GM21619 (cell line): ENCODE measurements around the gene QRFP.

ENCODE experiments used
- ATAC-seq: cut with Tn5 transposase; IDR thresholded peaks from one replicate; pipeline ENCODE4 v1.9.1; 2021; ENCODE audit not compliant: unreplicated experiment

QRFP gene, protein sequence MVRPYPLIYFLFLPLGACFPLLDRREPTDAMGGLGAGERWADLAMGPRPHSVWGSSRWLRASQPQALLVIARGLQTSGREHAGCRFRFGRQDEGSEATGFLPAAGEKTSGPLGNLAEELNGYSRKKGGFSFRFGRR

DNA sequence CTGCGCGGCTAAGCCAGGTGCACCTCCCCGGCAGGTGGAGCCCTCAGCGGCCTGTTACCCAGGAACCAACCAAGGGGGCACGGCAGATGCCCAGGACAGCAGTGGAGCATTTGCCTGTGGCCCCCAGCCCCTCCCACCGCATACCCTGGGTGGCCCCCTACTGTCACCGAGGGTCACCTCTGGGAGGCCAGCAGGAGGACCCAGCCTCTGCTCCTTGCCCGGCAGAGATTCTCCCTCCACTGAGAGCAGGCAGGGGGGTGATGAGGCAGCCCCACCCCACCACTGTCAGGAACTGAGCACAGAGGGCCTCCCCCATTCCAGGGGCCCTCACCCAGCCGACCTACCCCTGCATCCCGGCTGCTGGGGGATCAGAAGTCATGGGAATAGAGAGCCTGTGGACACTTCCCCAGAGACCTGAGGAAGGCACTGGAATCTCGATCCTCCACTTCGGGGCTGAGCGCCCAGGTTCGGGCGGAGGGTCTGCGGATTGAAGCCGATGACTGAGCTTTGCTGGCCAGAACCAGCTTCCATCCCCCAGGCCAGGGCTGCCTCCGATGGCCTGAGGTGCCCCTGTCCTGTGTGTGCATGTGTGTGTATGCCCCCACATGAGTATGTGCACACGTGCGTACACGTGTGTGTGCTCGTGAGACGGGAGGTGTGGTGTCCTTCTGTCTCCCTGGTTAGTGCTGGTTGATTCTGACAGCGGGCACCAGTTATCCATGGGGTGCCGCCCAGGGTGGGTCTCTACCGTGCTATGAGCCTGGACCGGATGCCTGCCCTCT, at the start of gene QRFP:
Gene QRFP, minus strand, starts transcription at position 580 of the 782 bp plus-strand sequence. CDS start 2,974 bp downstream, outside the sequence.
- no peak for ATAC-seq

DNA sequence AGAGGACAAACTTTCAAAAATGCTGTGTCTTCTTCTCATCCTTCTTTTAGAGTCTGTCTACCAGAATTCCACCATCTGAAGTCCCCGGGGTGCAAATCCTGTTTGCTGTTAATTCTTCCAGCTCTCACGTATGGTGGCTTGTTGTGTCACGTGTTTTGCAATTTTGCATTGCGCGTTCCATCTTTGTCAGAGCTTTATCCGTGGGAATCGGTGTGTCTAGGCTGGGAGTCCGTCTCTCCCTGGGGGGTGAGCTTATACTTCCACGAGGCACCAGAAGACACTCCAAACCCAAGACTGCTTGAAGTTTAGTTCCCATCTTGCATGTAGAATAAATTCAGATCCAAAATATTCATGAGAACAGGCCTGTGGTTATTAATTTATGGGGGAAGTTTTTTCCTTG, 48.6 kb upstream of the QRFP start:
- ATAC-seq, result no peak

DNA sequence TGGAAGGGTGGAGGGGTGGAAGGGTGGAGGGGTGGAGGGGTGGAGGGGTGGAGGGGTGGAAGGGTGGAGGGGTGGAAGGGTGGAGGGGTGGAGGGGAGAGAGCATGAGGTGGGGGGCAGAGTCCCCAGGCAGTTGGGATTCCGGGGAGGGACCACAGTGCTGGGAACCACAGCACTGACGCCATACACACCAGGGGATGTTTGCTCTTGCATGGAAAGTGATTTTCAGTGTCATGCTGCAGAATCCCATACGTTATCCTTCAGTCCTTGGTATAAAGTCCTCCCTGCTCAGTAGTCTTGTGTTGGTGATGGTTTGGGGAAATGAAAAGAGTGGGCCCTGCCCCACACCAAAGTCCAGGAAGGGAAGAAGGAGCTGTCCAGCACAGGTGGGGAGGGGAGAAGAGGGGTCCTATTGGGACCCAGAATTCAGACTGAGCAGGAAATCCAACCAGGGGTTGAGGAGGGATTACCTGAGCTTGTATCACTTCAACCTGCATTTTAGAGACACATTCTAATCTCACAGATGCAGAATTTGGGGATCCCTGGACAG, 48.0 kb upstream of the QRFP start:
- ATAC-seq, result no peak

DNA sequence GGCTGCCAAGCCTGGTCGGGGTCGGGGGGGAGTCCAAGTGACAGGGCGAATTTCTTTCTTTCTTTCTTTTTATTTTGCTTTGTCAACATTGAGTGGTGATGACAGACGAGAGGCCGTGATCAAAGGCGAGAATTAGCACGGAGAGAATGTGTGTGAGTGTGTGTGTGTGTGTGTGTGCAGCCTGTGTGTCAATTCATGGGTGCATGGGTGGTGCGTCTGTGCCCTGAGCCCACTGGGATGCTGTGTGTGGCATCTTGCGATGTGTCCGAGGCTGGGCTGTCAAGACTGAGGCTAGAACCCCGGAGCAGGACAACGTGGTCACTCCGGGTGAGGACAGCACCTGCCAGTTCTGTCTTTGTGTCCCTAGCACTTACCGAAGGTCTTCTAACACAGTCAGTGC, 47.2 kb upstream of the QRFP start:
- no peak for ATAC-seq

DNA sequence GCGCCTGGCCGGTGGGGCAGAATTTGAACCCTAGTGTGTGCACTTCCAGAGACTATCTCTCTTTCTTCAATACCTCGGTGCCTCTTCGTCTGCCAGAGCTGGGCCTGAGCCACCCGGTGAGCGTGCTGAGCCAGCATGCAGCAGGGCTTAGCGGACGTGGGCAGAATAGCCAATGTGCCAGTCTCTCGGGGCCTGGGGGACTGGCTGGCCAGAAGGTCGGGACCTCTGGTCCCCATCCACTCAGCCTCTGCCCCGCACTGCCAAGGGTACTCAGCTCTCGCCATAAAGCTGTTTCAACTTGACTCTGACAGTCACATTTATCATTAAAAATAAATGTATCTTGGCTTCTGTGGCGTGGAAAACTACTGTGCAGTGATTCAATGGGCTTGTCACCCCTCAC, 46.6 kb upstream of the QRFP start:
- ATAC-seq, result no peak

DNA sequence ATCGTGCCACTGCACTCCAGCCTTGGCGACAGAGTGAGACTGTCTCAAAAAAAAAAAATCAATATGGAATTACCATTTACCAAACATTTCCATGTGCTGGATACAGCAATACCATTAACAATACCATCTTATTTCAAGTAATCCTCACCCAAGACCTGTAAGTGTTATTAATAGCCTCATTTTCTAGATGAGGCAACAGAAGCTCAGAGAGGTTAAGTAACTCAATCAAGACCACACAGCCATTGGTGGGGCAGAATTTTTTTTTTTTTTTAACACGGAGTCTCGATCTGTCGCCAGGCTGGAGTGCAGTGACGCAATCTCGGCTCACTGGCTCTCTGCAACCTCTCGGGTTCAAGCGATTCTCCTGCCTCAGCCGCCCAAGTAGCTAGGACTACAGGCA, 46.1 kb upstream of the QRFP start:
- no peak for ATAC-seq

DNA sequence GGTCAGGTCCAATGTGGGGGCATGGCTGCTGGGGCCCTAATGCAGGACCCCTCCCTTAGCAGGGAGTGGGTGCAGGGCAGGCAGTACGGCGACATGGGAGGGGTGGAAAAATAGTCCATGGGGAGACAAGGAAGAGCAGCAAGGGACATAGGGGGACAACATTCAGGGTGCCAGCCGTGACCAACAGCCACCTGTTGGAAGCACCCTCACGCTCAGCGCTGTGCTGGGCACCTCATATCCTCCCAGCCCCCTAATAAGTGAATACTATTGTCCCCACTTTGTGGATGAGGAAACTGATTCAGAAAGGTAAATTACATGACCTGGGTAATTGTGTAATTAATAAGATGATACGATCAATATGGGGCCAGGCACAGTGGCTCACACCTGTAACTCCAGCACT, 45.5 kb upstream of the QRFP start:
- ATAC-seq, result no peak

DNA sequence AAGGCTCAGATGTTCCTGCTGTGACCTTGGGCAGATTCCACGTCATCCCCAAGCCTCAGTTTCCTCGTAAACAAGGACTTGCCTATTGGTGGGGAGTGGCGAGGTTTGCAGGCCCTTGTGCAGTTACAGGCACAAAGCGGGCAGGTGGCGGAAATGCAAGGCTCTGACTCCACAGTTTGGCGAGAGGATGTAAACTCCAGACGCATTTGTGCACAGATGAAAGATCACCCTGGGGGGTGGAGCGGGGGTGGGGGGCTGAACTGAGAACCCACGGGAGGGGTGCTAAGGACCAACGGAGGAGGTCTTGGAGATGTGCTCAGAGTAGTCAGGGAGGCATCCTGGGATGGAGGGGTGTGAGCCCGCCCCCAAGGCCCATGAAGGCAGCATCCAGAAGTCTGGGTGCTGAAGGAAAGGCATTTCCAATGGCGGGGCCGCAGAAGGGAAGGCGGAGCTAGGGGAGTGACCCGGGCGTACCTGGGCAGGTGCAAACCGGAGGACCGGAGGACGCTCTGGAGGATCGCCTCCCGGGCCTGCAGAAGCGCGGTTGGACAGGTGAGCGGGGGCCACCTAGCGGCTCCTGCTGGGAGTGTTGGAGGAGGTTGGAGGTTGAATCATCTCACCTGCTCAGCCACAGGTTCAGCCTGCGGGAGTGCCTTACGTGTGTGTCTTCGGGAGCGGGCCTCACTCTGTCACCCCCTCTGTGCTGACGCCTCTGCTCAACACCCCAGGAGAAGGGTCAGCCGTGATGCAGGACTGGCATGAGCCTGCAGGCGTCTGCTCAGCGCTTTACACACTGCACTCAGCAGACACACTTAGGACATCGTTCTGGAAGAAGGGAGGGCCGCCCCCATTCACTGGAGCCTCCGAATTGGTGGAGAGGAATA, 44.3 kb upstream of the QRFP start:
- no peak for ATAC-seq

DNA sequence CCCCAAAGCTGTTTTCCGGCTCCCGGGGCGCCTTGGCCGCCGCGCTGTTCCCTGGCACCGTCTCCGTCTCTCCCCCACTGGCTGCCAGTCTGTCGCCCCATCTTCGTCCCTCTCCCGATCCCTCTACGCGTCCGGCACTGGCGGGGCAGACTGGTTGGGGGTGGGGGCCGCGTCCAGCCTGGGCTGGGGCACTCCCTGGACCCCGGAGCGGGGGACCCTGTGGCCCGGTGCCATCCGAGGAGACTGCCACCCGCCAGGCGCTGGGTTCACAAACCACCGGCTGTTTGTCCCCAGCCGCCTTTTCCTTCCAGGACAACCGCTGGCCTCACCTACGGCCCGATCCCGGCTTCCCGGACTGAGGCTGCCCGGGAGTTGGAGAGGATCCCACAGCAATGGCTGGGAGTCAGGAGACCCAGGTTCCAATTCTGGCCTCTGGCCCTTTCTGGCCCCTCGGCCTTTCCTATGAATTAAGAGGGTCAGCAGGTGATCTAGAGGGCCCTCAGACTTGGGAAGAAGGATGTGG, 43.5 kb upstream of the QRFP start:
- no peak for ATAC-seq

DNA sequence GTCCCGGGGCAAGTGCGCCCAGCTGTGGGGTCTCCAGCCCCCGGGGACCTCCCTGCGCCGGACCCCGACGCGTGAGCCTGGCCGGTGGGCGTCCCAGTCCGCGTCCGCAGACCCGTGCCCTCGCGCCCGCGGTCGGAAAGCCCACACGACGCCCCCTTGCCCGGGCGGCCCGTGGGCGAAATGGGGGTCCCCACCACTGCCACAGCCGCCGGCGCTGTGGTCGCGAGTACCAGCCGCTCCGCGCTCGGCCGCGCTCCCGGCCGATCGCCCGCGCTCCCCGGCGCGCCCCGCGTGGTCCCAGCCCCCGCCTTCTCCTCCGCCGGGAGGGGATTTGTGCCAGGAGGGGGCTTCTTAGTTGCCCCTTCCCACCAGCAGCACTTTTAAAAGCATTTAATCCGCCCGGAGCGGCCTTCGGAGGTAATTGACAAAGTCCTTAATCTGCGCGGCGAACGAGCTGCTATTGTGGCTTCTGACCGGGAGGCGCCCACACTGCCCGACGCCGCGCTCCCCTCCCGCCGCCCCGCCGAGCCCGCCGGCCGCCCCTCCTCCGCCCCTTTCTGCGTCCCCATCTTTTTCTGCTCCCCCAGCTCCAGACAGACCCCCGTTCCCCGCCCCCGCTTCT, 42.9 kb upstream of the QRFP start:
- no peak for ATAC-seq

DNA sequence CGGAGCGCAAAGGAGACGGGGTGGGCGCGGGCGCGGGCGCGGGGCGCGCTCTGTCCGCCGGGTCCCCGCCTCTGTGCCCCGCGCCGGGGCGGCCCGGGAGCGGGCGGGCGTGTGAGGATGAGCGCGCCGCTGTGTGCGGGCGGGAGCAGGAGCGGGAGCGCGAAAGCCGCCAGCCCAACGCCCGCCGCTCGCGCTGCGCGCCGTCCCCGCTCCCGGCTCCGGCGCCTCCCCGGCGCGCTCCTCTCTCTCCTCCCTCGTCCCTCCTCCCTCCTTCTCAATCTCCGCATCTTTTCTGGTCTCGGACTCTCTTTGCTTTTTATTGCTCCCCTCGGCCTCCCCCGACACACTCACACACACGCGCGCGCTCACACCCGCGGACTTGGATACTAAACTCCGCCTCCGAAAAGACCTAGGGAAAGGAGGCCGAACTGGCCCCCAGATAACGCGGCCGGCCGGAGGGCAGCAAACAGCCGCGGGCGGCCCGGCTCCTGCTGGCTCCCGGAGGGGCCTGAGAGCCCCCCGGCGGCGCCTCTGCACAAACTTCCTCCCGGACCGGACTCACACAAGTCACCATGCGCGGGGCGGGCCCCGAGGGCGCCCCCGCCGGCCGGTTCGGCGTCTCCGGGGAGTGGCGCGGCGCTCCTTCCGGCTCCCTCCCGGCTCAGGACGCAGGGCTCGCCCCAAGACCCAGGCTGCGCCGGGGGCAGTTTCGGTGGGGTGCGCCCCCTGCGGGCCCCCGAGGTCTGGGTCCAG, 42.2 kb upstream of the QRFP start, which contains the start of gene FIBCD1:
Gene FIBCD1, minus strand, starts transcription at position 596 of the 753 bp plus-strand sequence. CDS start 640 bp downstream, outside the sequence.
- ATAC-seq, result no peak

DNA sequence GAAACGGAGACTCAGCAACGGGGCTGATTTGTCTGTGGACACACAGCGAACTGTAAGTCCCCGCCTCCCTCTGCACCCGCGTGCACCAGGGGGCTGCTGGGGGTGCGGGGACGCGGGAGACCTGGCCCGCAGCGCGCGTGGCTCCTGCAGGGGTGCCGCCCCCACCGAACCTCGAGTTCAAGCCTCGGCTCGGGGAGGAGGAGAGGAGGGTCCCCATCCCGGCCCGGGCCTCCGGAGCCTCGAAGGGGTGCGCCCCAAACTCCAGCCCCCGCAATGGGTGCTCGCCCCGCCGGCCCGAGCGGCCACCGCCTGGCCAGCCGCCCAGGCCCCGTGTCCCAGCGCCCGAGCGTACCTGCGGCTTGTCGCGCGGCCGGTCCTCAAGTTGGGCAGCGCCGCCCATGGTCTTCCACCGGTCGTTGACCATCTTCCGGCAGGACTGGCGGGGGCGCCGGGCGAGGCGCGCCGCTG, 41.6 kb upstream of the QRFP start:
- no peak for ATAC-seq

DNA sequence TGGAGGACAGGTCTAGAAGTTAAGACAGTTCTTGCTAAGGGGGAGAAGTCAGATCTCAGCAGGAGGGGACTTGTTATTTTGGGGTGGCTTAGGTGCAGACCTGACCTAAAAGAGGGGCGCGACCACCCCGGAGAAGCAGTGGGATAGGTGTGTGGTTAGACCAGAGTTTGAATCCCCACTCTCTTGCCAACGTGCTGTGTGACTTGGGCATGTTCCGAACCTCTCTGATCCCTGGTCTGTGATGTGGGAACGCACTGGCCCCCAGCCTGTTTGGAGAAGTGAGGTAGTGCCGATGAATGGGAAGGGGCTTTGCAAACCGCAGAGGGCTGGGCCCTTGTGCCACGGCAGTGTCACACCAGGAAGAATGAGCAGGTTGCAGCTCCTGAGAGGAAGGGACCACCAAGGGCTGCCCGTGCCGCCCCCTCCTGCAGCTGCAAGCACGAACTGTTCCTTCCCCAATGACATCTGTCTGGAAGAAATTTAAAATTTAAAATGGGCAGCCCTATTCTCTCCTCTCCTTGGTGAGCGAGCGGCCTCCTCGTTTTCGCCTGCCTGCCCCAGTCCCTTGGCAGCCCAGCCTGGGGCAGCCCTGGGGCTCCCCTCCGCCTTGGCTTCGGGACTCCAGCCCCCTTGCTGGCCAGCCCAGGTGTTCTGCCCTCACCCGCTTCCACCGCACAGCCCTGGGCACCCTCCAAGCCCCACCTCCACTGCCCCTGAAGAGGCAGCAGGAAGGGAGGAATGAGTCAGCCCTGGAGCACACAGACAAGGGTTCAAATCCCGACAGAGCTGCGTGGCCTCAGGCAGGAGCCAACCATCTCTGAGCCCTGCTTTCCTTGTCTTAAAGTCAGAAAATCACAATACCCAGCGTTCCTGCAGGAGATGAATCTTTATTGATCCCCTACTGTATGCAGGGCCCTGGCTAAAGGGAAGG, 40.8 kb upstream of the QRFP start:
- ATAC-seq, result no peak

DNA sequence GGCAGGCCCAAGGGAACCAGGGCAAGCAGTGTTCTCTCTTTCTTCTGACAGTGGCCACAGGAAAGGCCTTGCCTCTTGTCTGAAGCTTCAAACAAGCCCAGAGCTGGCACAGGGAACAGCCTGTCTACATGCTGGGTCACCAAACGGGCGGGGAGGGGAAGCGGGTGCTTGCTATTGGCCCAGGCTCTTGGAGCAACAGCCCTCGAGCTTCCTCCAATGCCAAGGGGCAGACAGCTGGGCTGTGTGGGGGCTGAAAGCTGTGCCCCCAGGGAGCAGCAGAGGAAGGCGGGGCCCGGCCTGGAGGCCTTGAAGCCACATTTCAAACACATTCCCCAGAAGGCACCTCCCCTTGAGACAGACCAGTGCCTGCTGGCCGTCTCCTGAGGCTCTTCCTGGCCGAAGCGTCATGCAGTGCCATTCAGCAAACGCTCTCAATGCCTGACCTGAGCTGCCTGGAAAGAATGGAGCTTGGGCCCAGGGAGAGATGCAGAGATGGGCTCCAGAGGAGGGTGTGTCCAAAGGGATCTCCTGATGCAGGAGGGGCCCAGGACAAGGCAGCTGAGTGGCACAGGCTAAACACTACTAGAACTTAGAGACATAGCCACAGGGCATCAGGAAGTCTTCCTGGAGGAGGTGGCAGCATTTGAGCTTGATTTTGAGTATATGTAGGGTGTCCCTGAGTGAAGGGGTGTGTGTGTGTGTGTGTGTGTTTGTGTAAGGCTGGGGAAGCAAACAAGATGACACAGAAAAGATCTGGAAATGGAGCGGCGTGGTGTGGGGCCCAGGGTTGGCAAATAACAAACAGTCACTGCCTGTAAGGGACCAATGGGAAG, 39.9 kb upstream of the QRFP start:
- ATAC-seq, result no peak

DNA sequence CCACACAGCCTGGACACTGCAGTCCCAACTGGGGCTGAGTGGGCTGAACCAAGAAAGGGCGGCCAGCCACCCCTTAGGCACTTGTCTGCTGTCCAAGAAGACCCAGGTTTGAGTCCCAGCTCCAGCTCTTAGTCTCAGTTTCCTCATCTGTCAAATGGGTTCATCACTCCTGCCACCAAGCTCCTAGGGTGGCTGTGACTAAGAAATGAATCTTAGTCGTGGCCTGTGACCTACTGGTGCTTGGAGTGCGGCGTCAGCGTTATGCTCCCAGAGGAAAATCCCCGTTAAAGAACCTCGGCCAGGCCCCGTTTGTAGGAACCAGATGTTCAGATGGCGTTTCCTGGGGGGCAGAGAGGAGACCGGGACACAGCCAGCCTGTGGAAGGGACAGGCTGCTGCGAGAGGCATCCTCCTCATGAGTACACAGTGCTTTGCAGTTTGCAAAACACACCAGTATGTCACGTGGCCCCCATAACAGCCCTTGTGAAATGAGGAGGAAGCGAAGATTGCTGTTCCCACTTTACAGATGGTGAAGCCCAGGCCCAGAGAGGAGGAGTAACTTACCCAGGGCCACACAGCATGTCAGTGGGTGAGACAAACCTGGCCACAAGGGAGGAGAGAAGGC, 39.1 kb upstream of the QRFP start:
- ATAC-seq, result no peak

DNA sequence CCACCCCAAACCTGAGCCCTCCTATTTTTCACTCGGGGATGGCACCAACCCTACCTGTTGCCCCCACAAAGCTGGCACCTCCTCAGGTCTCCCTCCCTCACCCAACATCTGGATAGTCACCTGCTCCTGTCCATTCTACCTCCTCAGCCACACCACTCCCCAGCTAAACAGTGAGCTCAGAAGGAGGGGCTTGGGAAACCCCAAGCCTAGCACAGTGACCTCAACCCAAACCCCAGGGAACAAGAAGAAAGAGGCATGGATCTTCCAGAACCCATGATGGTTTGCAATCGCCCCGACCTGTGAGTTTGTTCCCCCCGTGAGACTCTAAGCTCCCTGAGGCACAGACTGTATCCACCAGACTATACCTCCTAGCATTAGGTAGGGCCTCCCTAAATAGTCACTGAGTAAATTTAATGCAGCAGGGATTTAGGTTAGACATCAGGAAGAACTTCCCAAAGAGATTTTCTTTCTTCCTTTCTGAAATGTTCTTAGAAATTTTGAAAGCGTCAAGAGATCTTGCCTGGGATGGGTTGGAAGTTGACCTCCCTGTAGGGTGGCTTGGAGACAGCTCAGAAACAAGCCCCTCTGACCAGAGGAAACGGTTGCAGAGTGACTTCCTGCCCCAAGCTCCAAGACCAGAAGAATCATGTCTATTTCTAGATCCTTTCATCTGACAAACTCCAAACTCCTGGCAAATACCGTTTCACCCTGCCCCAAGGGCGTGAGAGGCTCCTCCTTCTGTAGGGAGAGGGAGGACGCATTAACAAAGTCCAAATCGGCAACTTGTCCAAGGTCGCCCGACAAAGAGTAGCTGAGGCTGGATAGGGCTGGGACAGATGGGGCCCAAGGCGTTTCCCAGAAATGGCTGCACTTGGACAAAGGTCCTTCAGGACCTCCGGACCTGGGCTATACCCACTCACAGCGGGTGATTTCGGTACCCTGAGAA, 38.4 kb upstream of the QRFP start:
- no peak for ATAC-seq
